Brain microvascular endothelial cell (primary cell): Measurements from ENCODE around the gene DVL1.

ENCODE experiments used
- DNase-seq: peaks from one replicate; pipeline ENCODE4 v3.0.0-alpha.2; 2020
- H3K27ac ChIP-seq: fragments of 250-450 bp; sonication (Bioruptor Pico); 2 replicates; pipeline ENCODE4 v1.5.1; 2020; ENCODE audit warnings: mild to moderate bottlenecking, moderate library complexity
- H3K27me3 ChIP-seq: fragments of 250-450 bp; sonication (Bioruptor Pico); replicated peaks from 2 replicates; pipeline ENCODE4 v1.5.1; 2020; ENCODE audit warnings: mild to moderate bottlenecking
- H3K36me3 ChIP-seq: fragments of 250-450 bp; sonication (Bioruptor Pico); replicated peaks from 2 replicates; pipeline ENCODE4 v1.5.1; 2020; ENCODE audit warnings: mild to moderate bottlenecking
- H3K4me3 ChIP-seq: 2 replicates; pipeline ENCODE4 v1.5.1; 2011; ENCODE audit warnings: low read depth, mild to moderate bottlenecking, control low read depth, low read length, moderate library complexity
- in situ Hi-C: cut with HindIII; loops from 2 replicates; pipeline ENCODE4 v1.10.0; 2017; ENCODE audit warnings: low sequenced_read_pairs, low pct_ligation_motif_present
- TF ChIP-seq, protein P1 (sequence below): IDR thresholded peaks from 2 replicates; pipeline ENCODE4 v1.5.1; 2011; ENCODE audit warnings: low read depth, mild to moderate bottlenecking, moderate library complexity, low read length, control low read depth, inconsistent platforms; ENCODE audit errors: missing control alignments

Gene DVL1

DNA sequence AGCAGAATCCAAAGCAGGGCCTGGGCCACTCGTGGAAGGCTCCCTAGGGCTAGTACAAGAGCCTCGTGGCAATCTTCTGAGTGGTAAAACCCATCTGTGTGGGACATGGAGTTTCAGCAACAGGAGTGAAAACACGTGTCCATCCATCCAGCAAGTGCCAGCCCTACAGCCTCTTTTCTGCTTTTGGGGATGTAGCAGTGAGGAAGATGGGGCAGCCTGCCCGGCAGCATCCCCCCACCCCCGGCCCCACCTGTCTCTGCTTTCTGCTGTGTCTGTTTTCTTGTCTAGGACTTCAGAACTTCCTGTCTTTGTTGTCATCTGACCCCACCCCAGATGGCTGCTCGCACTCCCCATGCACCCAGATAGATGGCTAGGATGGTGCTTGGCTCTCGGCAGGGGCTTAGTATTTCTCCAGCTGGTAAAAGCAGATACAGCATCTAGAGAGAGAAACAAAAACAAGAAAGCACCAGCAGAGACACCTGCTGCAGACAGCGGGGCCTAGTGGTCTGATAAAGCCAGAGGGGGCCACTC, 23.1 kb downstream of the DVL1 start:
- TF ChIP-seq, protein P1, sequence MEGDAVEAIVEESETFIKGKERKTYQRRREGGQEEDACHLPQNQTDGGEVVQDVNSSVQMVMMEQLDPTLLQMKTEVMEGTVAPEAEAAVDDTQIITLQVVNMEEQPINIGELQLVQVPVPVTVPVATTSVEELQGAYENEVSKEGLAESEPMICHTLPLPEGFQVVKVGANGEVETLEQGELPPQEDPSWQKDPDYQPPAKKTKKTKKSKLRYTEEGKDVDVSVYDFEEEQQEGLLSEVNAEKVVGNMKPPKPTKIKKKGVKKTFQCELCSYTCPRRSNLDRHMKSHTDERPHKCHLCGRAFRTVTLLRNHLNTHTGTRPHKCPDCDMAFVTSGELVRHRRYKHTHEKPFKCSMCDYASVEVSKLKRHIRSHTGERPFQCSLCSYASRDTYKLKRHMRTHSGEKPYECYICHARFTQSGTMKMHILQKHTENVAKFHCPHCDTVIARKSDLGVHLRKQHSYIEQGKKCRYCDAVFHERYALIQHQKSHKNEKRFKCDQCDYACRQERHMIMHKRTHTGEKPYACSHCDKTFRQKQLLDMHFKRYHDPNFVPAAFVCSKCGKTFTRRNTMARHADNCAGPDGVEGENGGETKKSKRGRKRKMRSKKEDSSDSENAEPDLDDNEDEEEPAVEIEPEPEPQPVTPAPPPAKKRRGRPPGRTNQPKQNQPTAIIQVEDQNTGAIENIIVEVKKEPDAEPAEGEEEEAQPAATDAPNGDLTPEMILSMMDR: no peak
- no peak for DNase-seq
- Histone ChIP-seq H3K27ac (no peak overlapping the region), H3K36me3 (peaks cover 12% of the 10 kb centered on the region), H3K4me3 (no peak overlapping the region), H3K27me3 (no peaks in the 10 kb centered on the region)
- in situ Hi-C loops: no loop called here

DNA sequence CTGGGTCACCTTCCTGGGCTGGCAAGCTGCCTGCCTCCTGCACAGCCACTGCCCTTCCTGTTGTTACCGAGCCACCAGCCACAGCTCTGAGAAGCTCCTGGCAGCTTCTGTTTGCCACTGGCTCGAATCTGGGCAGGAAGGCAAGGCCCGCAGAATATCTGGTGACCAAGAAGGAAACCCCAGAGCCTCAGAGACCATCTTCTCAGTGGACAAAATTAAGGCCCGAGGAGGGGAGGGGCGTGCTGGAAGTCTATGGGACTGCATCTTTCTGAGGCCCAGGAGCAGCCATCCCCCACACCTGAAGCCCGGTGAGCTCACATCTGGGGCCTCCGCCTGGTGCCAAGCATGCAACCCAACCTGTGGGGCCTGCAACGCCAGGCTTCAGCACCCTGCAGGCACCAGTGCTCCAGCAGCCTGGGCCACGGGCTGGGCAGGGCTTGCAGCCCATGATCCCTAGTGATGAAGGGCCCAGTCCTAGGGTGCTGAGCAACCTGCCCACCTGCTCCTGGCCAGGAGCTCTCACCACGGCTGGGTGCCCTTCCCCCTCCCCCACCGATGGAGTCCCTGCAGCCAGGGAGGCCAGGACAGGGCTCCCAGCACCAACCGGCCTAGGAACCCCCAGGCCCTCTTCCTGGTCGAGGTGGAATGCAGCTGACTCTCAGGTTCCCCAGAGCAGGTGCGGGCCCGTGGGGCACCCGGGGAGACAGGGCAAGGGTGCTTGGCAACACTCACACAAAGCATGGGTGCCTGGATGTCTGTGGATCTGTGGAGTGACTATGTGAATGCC, 23.7 kb downstream of the DVL1 start:
- in situ Hi-C loops: no loop called here
- Histone ChIP-seq H3K36me3 (peaks cover 15% of the 10 kb centered on the region), H3K27ac (peak overlapping the region; percentile 36), H3K27me3 (no peaks in the 10 kb centered on the region), H3K4me3 (peak overlapping the region; percentile 80)
- TF ChIP-seq, protein P1: no peak
- no peak for DNase-seq

DNA sequence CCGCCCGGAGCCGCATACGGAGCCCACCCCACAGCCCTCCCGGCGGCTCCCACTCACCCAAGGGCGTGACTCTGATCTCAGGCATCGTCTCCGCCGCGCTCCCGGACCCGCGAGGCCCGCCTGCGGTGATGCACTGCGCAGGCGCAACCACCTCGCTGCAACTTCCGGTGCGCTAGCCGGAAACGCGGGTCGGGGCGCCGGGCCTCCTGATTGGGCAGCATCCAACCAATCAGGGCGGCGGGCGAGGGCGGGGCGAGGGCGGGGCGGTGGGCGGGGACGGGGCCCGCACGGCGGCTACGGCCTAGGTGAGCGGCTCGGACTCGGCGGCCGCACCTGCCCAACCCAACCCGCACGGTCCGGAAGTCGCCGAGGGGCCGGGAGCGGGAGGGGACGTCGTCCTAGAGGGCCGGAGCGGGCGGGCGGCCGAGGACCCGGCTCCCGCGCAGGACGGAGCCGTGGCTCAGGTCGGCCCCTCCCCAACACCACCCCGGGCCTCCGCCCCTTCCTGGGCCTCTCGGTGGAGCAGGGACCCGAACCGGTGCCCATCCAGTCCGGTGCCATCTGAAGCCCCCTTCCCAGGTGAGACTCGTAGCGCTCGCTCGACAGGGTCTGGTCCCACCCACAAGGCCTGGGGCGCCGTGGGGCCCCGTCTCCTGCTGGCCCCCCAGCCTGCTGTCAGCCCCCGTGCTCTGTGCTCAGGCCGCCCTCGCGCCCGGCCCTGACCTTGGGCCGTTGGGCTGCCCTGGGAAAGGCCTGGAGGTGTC, 24.5 kb downstream of the DVL1 start, which contains the start of the genes CPTP and INTS11:
Gene CPTP (plus strand): TSS at position 279 of the 764 bp plus-strand sequence. CDS start 2,109 bp downstream, outside the sequence.
Gene INTS11 (minus strand): TSS at position 137 of the 764 bp plus-strand sequence. CDS start 52 bp downstream, at position 85.
- DNase-seq: peak; percentile 83
- H3K4me3 ChIP-seq: peak within 1 kb of the TSS; percentile 80
- H3K27ac ChIP-seq: peak within 1 kb of the TSS; percentile 64
- TF ChIP-seq, protein P1: no peak
- peaks cover 20% of the 10 kb centered on the region for H3K36me3 ChIP-seq
- in situ Hi-C loops: no loop called here
- H3K27me3 ChIP-seq: no peaks in the 10 kb centered on the region

DNA sequence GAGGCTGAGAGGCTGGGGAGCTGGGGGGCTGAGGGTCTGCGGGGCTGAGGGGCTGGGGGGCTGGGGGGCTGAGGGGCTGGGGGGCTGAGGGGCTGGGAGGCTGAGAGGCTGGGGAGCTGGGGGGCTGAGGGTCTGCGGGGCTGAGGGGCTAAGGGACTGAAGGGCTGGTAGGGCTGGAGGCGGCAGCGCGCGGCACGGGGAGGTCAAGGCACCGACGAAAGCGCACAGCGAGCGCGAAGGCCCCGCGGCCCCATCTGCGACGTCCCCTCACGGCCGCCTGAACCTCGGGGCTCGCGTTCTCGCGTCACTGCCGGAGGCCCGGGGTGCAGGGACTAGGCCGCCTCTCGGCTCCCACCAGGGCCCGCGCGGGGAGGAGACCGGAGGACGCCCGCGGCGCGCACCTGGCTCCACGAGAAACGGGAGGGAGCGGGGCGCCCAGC, 25.1 kb downstream of the DVL1 start:
- DNase-seq: no peak
- peaks cover 24% of the 10 kb centered on the region for H3K36me3 ChIP-seq
- in situ Hi-C loops: no loop called here

DNA sequence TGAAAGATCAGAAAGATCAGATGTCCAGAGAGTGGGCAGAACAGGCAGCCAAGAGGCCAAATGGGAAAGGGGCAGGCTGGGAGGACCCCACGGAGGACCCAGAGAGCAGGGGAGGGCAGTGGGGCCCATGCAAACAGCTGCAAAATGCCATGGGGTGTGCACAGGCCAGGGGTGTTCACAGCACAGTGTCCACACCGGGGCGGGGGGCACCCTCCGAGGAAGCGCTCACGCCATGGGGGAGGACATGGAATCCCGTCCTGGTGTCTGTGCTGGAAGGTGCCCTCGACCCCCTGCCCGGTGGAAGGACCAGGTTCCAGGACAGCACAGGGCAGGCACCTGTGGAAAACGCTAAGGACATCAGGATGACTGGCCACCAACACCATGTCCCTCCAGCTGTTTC, 26.3 kb downstream of the DVL1 start:
- DNase-seq: no peak
- Histone ChIP-seq H3K36me3 (peaks cover 25% of the 10 kb centered on the region), H3K27ac (no peak overlapping the region), H3K4me3 (no peak overlapping the region), H3K27me3 (no peaks in the 10 kb centered on the region)
- in situ Hi-C loops: no loop called here
- TF ChIP-seq, protein P1: no peak

More for the DNA sequence above, 25.1 kb downstream of the DVL1 start:
- Histone ChIP-seq H3K4me3 (peak overlapping the region; percentile 80), H3K27me3 (no peaks in the 10 kb centered on the region), H3K27ac (peak overlapping the region; percentile 64)
- TF ChIP-seq, protein P1: no peak
